OCI-LY7 (cell line): ENCODE measurements around the gene BRI3. TPM values are rescaled to one million over a fixed set of nuclear protein-coding genes. Genes with fewer than 3 reads are reported as not detected.

Source experiments
- BruUV-seq: library from RNA; stranded (reverse); fragments of 400-500 nt; replicated peaks from 2 replicates; lab custom pipeline; 2021; lab: Mats Ljungman, UMichigan
- CTCF ChIA-PET: fragments of 300-600 bp; sonication (Branson Sonifier 250); formaldehyde crosslinking; loops from one replicate; lab custom pipeline; 2022; ENCODE audit warnings: antibody characterized with exemption; ENCODE audit not compliant: unreplicated experiment; lab: Charles Lee
- POLR2A ChIA-PET: fragments of 300-600 bp; sonication (Branson Sonifier 250); formaldehyde crosslinking; loops from one replicate; lab custom pipeline; 2022; ENCODE audit warnings: antibody characterized with exemption; lab: Charles Lee
- DNase-seq: peaks from one replicate; pipeline ENCODE4 v3.0.0-alpha.2; 2015; ENCODE audit warnings: low spot score
- H2AFZ ChIP-seq: fragments of 200-600 bp; sonication (generic), shearing (Covaris generic); 2 replicates; pipeline ENCODE4 v1.6.1; 2014; ENCODE audit warnings: mild to moderate bottlenecking, antibody characterized with exemption, low read length, moderate library complexity
- H3K27ac ChIP-seq: fragments of 200-600 bp; sonication (generic); 2 replicates; pipeline ENCODE4 v1.5.1; 2014; ENCODE audit warnings: mixed run types, low read depth, mild to moderate bottlenecking, moderate library complexity, low read length, inconsistent platforms; ENCODE audit not compliant: poor library complexity, severe bottlenecking
- H3K36me3 ChIP-seq: fragments of 200-600 bp; sonication (generic); 2 replicates; pipeline ENCODE4 v1.6.1; 2014; ENCODE audit warnings: mild to moderate bottlenecking, antibody characterized with exemption, low read length, moderate library complexity, mixed read lengths; ENCODE audit not compliant: insufficient read depth
- H3K4me1 ChIP-seq: fragments of 200-600 bp; sonication (generic); 2 replicates; pipeline ENCODE4 v1.5.1; 2014; ENCODE audit warnings: mild to moderate bottlenecking, low read length; ENCODE audit not compliant: insufficient read depth, poor library complexity, severe bottlenecking
- H3K4me2 ChIP-seq: fragments of 200-600 bp; sonication (generic); 2 replicates; pipeline ENCODE4 v1.6.1; 2014; ENCODE audit warnings: mild to moderate bottlenecking, low read length
- H3K4me3 ChIP-seq: fragments of 200-600 bp; sonication (generic); 2 replicates; pipeline ENCODE4 v1.5.1; 2014; ENCODE audit warnings: mild to moderate bottlenecking, low read depth, low read length; ENCODE audit not compliant: poor library complexity, severe bottlenecking
- H3K79me2 ChIP-seq: fragments of 200-600 bp; sonication (generic); 2 replicates; pipeline ENCODE4 v1.6.1; 2016; ENCODE audit warnings: low read depth, mild to moderate bottlenecking, low read length, moderate library complexity, mixed read lengths; ENCODE audit not compliant: insufficient read depth
- H3K9me2 ChIP-seq: fragments of 200-600 bp; sonication (generic); 2 replicates; pipeline ENCODE4 v1.6.1; 2016; ENCODE audit warnings: mild to moderate bottlenecking, low read length, mixed read lengths; ENCODE audit not compliant: insufficient read depth
- H3K9me3 ChIP-seq: fragments of 200-600 bp; sonication (generic); 2 replicates; pipeline ENCODE4 v1.6.1; 2014; ENCODE audit warnings: mild to moderate bottlenecking, mixed run types, low read length, mixed read lengths
- H4K20me1 ChIP-seq: fragments of 200-600 bp; sonication (generic); 2 replicates; pipeline ENCODE4 v1.6.1; 2014; ENCODE audit warnings: mild to moderate bottlenecking, antibody characterized with exemption, low read length, moderate library complexity, mixed read lengths; ENCODE audit not compliant: insufficient read depth
- CTCF ChIP-seq: fragments of 200-600 bp; sonication (generic); conservative IDR thresholded peaks from 2 replicates; pipeline ENCODE4 v1.5.1; 2014; ENCODE audit warnings: mild to moderate bottlenecking, antibody characterized with exemption, low read length, moderate library complexity, mixed read lengths
- EZH2phosphoT487 ChIP-seq: fragments of 200-600 bp; sonication (generic); IDR thresholded peaks from 2 replicates; pipeline ENCODE4 v1.6.1; 2018; ENCODE audit warnings: low read depth, borderline replicate concordance, mild to moderate bottlenecking, mixed run types, antibody characterized with exemption, low read length, moderate library complexity, mixed read lengths
- intact Hi-C: fragments of 100-400 bp; cut with micrococcal nuclease; formaldehyde crosslinking; loops from one replicate; pipeline ENCODE4 v1.10.0; 2022; ENCODE audit not compliant: unreplicated experiment
- total RNA-seq, 2 experiments: library from RNA; depleted of rRNA in 1 of 2; stranded (reverse); fragments of >200 nt in 1 of 2; shearing (Covaris generic) in 1 of 2; gene quantifications; 2 replicates each; pipeline ENCODE4 v1.2.3, GENCODE V29; 2014 to 2022

Gene BRI3
- total RNA-seq, 2 experiments from 2014 or later = 18.0 to 49.8 TPM

- TF ChIP-seq CTCF (no peak), EZH2phosphoT487 (no peak)
- Histone ChIP-seq H3K4me2 (no peak overlapping the region), H4K20me1 (no peaks in the 10 kb centered on the region), H3K9me3 (no peaks in the 10 kb centered on the region), H3K27ac (no peak overlapping the region), H3K36me3 (no peaks in the 10 kb centered on the region), H3K9me2 (no peaks in the 10 kb centered on the region), H3K4me3 (no peak overlapping the region), H3K79me2 (no peaks in the 10 kb centered on the region), H3K4me1 (no peaks in the 10 kb centered on the region), H2AFZ (no peak overlapping the region)
- ChIA-PET POLR2A (no interaction called here), CTCF (no interaction called here)
- no TSS peak for BruUV-seq
- DNase-seq = no peak
- intact Hi-C loops = no loop called here
These were observed 48.4 kb downstream of the BRI3 start for GRCh38 chr7:98329791-98330373.

- BruUV-seq = no TSS peak
- Histone ChIP-seq H3K79me2 (no peaks in the 10 kb centered on the region), H2AFZ (no peak overlapping the region), H3K4me3 (no peak overlapping the region), H3K4me1 (no peaks in the 10 kb centered on the region), H4K20me1 (no peaks in the 10 kb centered on the region), H3K36me3 (no peaks in the 10 kb centered on the region), H3K27ac (no peak overlapping the region), H3K9me2 (no peaks in the 10 kb centered on the region), H3K9me3 (no peaks in the 10 kb centered on the region), H3K4me2 (no peak overlapping the region)
- ChIA-PET POLR2A (no interaction called here), CTCF (no interaction called here)
- intact Hi-C loops = no loop called here
- TF ChIP-seq CTCF (no peak), EZH2phosphoT487 (no peak)
- no peak for DNase-seq
These were observed 49.5 kb downstream of the BRI3 start for GRCh38 chr7:98330926-98331529.

- Histone ChIP-seq H3K4me1 (no peaks in the 10 kb centered on the region), H3K79me2 (no peaks in the 10 kb centered on the region), H3K27ac (no peak overlapping the region), H3K9me2 (no peaks in the 10 kb centered on the region), H3K4me3 (no peak overlapping the region), H4K20me1 (no peaks in the 10 kb centered on the region), H3K4me2 (no peak overlapping the region), H3K9me3 (no peaks in the 10 kb centered on the region), H2AFZ (no peak overlapping the region), H3K36me3 (no peaks in the 10 kb centered on the region)
- intact Hi-C loops = no loop called here
- DNase-seq = no peak
- TF ChIP-seq CTCF (no peak), EZH2phosphoT487 (no peak)
- ChIA-PET POLR2A (no interaction called here), CTCF (no interaction called here)
- BruUV-seq = no TSS peak
These were observed 52.6 kb downstream of the BRI3 start for GRCh38 chr7:98334081-98334480.
